HCT116 (cell line): ENCODE measurements around the gene WFDC10A. TPM values are rescaled to one million over a fixed set of nuclear protein-coding genes. Genes with fewer than 3 reads are reported as not detected.

Experiments
- ATAC-seq: fragments of 200-7000 bp; cut with Tn5 transposase; 2 replicates; pipeline ENCODE4 v1.9.1; 2020; ENCODE audit warnings: mild to moderate bottlenecking, moderate library complexity
- BruUV-seq: library from RNA; stranded (reverse); fragments of 400-500 nt; replicated peaks from 2 replicates; lab custom pipeline; 2021; lab: Mats Ljungman, UMichigan
- CTCF ChIA-PET: fragments of 300-600 bp; sonication (Branson Sonifier 250); formaldehyde crosslinking; loops from one replicate; lab custom pipeline; 2021; ENCODE audit warnings: antibody characterized with exemption; lab: Charles Lee
- POLR2A ChIA-PET: fragments of 300-600, 350-600 bp; sonication (Branson Sonifier 250); formaldehyde crosslinking; loops from one replicate; lab custom pipeline; 2021; ENCODE audit warnings: antibody characterized with exemption; lab: Charles Lee
- RAD21 ChIA-PET, 2 experiments: fragments of 300-600 bp; sonication (Branson Sonifier 250); formaldehyde crosslinking; loops; one replicate each; lab custom pipeline; 2023; ENCODE audit warnings: low total read pairs in 2 of 2; ENCODE audit not compliant: uncharacterized antibody in 2 of 2, unreplicated experiment in 2 of 2, low non-redundant PET in 1 of 2; lab: Charles Lee
- DNase-seq: peaks from one replicate; pipeline ENCODE4 v3.0.0-alpha.2; 2010; ENCODE audit warnings: low read depth, low spot score
- H2AFZ ChIP-seq: fragments of 200-600 bp; shearing (Covaris generic), sonication (generic); 2 replicates; pipeline ENCODE4 v1.6.1; 2017; ENCODE audit warnings: low read depth, mixed run types, mixed read lengths, antibody characterized with exemption, low read length; ENCODE audit not compliant: poor library complexity, severe bottlenecking
- H3K27ac ChIP-seq: 2 replicates; pipeline ENCODE4 v1.5.1; 2012; ENCODE audit warnings: low read depth, low read length
- H3K27me3 ChIP-seq: fragments of 200-600 bp; sonication (generic); 2 replicates; pipeline ENCODE4 v1.6.1; 2016; ENCODE audit warnings: mixed run types, low read length, mixed read lengths; ENCODE audit not compliant: insufficient read depth
- H3K36me3 ChIP-seq, 2 experiments: fragments of 200-500 bp in 1 of 2; fragments of 200-600 bp in 1 of 2; sonication (Bioruptor generic) in 1 of 2; sonication (generic) in 1 of 2; 2 replicates each; pipeline versions ENCODE4 v1.5.1 to v1.6.1; 2014 to 2016; ENCODE audit warnings: low read length in 2 of 2, inconsistent platforms in 1 of 2, mixed read lengths in 1 of 2, mixed run types in 1 of 2; ENCODE audit not compliant: insufficient read depth in 2 of 2, control insufficient read depth in 1 of 2
- H3K4me1 ChIP-seq, 2 experiments: fragments of 200-600 bp in 1 of 2; sonication (generic) in 1 of 2; 2 replicates each; pipeline versions ENCODE4 v1.5.1 to v1.6.1; 2012 to 2017; ENCODE audit warnings: low read length in 2 of 2, inconsistent platforms in 1 of 2, mild to moderate bottlenecking in 1 of 2, mixed read lengths in 1 of 2, mixed run types in 1 of 2, moderate library complexity in 1 of 2; ENCODE audit not compliant: insufficient read depth in 2 of 2, control insufficient read depth in 1 of 2
- H3K4me2 ChIP-seq: fragments of 200-600 bp; sonication (generic); 2 replicates; pipeline ENCODE4 v1.6.1; 2017; ENCODE audit warnings: mixed run types, low read length, mixed read lengths
- H3K4me3 ChIP-seq, 2 experiments: fragments of 200-600 bp in 1 of 2; sonication (generic) in 1 of 2; replicated peaks in 1 of 2; 2 replicates each; pipeline ENCODE4 v1.5.1; 2011 to 2016; ENCODE audit warnings: low read length in 2 of 2, control low read depth in 1 of 2, low read depth in 1 of 2, mild to moderate bottlenecking in 1 of 2, mixed read lengths in 1 of 2, mixed run types in 1 of 2
- H3K79me2 ChIP-seq: fragments of 200-600 bp; sonication (generic); 2 replicates; pipeline ENCODE4 v1.6.1; 2017; ENCODE audit warnings: mild to moderate bottlenecking, mixed run types, low read length, moderate library complexity, mixed read lengths; ENCODE audit not compliant: insufficient read depth
- H3K9ac ChIP-seq: fragments of 200-600 bp; sonication (generic); 2 replicates; pipeline ENCODE4 v1.6.1; 2016; ENCODE audit warnings: low read length, mixed read lengths
- H3K9me2 ChIP-seq: fragments of 200-600 bp; sonication (generic), shearing (Covaris generic); 2 replicates; pipeline ENCODE4 v1.6.1; 2017; ENCODE audit warnings: mixed run types, mild to moderate bottlenecking, moderate library complexity; ENCODE audit not compliant: insufficient read depth
- H3K9me3 ChIP-seq, 2 experiments: fragments of 200-500 bp in 1 of 2; fragments of 200-600 bp in 1 of 2; sonication (Bioruptor generic) in 1 of 2; sonication (generic) in 1 of 2; 2 replicates each; pipeline ENCODE4 v1.6.1; 2014 to 2017; ENCODE audit warnings: low read length in 2 of 2, mixed read lengths in 2 of 2, inconsistent platforms in 1 of 2, low read depth in 1 of 2, mild to moderate bottlenecking in 1 of 2, mixed run types in 1 of 2, moderate library complexity in 1 of 2; ENCODE audit not compliant: control insufficient read depth in 1 of 2, insufficient read depth in 1 of 2
- H4K20me1 ChIP-seq: fragments of 200-600 bp; sonication (generic), shearing (Covaris generic); 2 replicates; pipeline ENCODE4 v1.6.1; 2017; ENCODE audit warnings: mixed run types, mild to moderate bottlenecking, moderate library complexity; ENCODE audit not compliant: insufficient read depth
- CBX3 ChIP-seq: IDR thresholded peaks from 2 replicates; pipeline ENCODE4 v1.6.1; 2012; ENCODE audit warnings: low read depth
- ELF1 ChIP-seq: IDR thresholded peaks from 2 replicates; pipeline ENCODE4 v1.6.1; 2012; ENCODE audit warnings: low read depth, borderline replicate concordance
- EZH2 ChIP-seq: fragments of 200-600 bp; sonication (generic); IDR thresholded peaks from 2 replicates; pipeline ENCODE4 v1.6.1; 2017; ENCODE audit warnings: antibody characterized with exemption, mixed run types
- EZH2phosphoT487 ChIP-seq: fragments of 200-600 bp; IDR thresholded peaks from 2 replicates; pipeline ENCODE4 v1.6.1; 2018; ENCODE audit warnings: antibody characterized with exemption, borderline replicate concordance
- JUND ChIP-seq: IDR thresholded peaks from 2 replicates; pipeline ENCODE4 v1.6.1; 2012
- SIN3A ChIP-seq: IDR thresholded peaks from 2 replicates; pipeline ENCODE4 v1.6.1; 2012; ENCODE audit warnings: low read depth
- SP1 ChIP-seq: IDR thresholded peaks from 2 replicates; pipeline ENCODE4 v1.6.1; 2012; ENCODE audit warnings: low read depth
- TCF7L2 ChIP-seq: IDR thresholded peaks from 2 replicates; pipeline ENCODE4 v1.7.0; 2011; ENCODE audit warnings: borderline replicate concordance, inconsistent platforms; ENCODE audit not compliant: insufficient read depth, insufficient read length; ENCODE audit errors: extremely low read depth
- ZFX ChIP-seq: fragments of 450-650 bp; IDR thresholded peaks from 2 replicates; pipeline ENCODE4 v1.6.1; 2017
- intact Hi-C: fragments of 100-400 bp; cut with micrococcal nuclease; formaldehyde crosslinking; loops from 2 replicates; pipeline ENCODE4 v1.10.0; 2022
- total RNA-seq: library from RNA; stranded (reverse); gene quantifications from one replicate; pipeline ENCODE4 v1.2.1, GENCODE V29; 2021; ENCODE audit not compliant: unreplicated experiment
- TF ChIP-seq, protein P1 (sequence below): IDR thresholded peaks from 2 replicates; pipeline ENCODE4 v1.6.1; 2011; ENCODE audit warnings: mild to moderate bottlenecking, low read length, moderate library complexity; ENCODE audit not compliant: insufficient replicate concordance; ENCODE audit errors: extremely low read depth
- TF ChIP-seq, protein P2 (sequence below), 3 experiments: fragments of 200-600 bp in 1 of 3; sonication (generic) in 1 of 3; IDR thresholded peaks in 2 of 3; conservative IDR thresholded peaks in 1 of 3; 2 replicates each; pipeline ENCODE4 v1.5.1; 2012 to 2017; ENCODE audit warnings: low read depth in 2 of 3, low read length in 2 of 3, antibody characterized with exemption in 1 of 3, borderline replicate concordance in 1 of 3, control low read depth in 1 of 3, mild to moderate bottlenecking in 1 of 3, mixed read lengths in 1 of 3, mixed run types in 1 of 3, moderate library complexity in 1 of 3; ENCODE audit not compliant: insufficient read depth in 1 of 3
- TF ChIP-seq, protein P3 (sequence below): IDR thresholded peaks from 2 replicates; pipeline ENCODE4 v1.6.1; 2012
- TF ChIP-seq, protein P4 (sequence below): IDR thresholded peaks from 2 replicates; pipeline ENCODE4 v1.6.1; 2012; ENCODE audit warnings: low read depth

Gene WFDC10A
- total RNA-seq, 1 experiment from 2014 or later = 0.47 TPM

DNA sequence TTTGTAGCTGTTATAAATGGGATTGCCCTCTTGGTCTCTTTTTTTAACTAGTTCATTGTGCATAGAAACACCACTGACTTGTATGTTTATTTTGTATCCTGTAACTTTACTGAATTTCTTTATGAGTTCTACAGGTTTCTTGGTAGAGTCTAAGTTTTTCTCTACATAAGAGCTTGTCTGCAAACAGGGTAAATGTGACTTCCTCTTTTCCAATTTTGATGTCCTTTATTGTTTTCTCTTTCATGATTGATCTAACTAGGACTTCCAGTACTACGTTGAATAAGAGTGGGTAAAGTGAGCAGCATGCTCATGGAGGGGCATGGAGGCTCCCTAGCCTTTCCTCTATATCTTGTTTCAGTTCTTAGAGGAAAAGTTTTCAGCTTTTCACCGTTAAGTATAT, 3.0 kb upstream of the WFDC10A start:
- Histone ChIP-seq H3K27ac (no peak overlapping the region), H3K9ac (no peak overlapping the region), H2AFZ (no peak overlapping the region), H3K36me3 (no peaks in the 10 kb centered on the region), H3K27me3 (no peaks in the 10 kb centered on the region), H3K4me3 (no peak overlapping the region), H3K9me2 (no peaks in the 10 kb centered on the region), H4K20me1 (no peaks in the 10 kb centered on the region), H3K79me2 (no peaks in the 10 kb centered on the region), H3K4me1 (peaks cover 0 to 4% of the 10 kb centered on the region in 2 experiments; a peak in 2 of 4 replicates), H3K4me2 (no peak overlapping the region), H3K9me3 (no peaks in the 10 kb centered on the region)
- TF ChIP-seq JUND = no peak
- no peak for TF ChIP-seq ELF1
- TF ChIP-seq EZH2phosphoT487 = no peak
- no peak for TF ChIP-seq ZFX
- TF ChIP-seq CBX3 = no peak
- intact Hi-C loops = no loop called here
- DNase-seq = no peak
- no peak for ATAC-seq
- RAD21 ChIA-PET = no interaction called here
- CTCF ChIA-PET = no interaction called here
- POLR2A ChIA-PET = no interaction called here
- no TSS peak for BruUV-seq

DNA sequence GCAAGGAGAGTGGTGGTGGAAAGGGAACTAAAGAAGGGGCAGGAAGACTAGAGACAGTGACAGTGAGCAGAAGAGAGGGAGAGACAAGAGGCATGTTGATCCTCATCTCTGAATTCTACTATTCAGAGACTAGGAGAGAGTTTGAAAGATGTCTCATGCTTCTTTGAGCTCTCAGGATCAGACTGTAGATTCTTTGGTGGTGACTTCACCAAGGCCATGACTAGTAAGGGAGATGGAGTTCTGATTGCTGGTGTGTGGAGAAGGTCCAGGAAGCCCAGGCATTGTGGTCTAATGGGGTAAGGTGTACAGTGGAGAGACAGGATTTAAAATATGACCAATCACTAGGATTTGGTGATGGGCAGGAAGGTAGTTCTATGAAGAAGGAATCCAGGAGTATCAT, 832 bp downstream of the WFDC10A start:
- no peak overlapping the region for H3K4me2 ChIP-seq
- DNase-seq = no peak
- H2AFZ ChIP-seq = no peak overlapping the region
- no peaks in the 10 kb centered on the region for H3K79me2 ChIP-seq
- no peaks in the 10 kb centered on the region for H4K20me1 ChIP-seq
- H3K27me3 ChIP-seq = no peaks in the 10 kb centered on the region
- ChIA-PET CTCF (interaction anchor here (0.9 to 2.8 kb wide), 2 partner anchors 16 to 141 kb away, joined by 4 to 22 read pairs; no protein-coding TSS in a partner anchor), POLR2A (no interaction called here), RAD21 (no interaction called here)
- no peaks in the 10 kb centered on the region for H3K36me3 ChIP-seq
- no peak for ATAC-seq
- H3K4me1 ChIP-seq = peaks cover 0 to 4% of the 10 kb centered on the region in 2 experiments; a peak in 2 of 4 replicates
- BruUV-seq = no TSS peak
- H3K4me3 ChIP-seq = no peak overlapping the region
- H3K9ac ChIP-seq = no peak overlapping the region
- no peaks in the 10 kb centered on the region for H3K9me3 ChIP-seq
- intact Hi-C loops = no loop called here
- no peaks in the 10 kb centered on the region for H3K9me2 ChIP-seq
- no peak overlapping the region for H3K27ac ChIP-seq
- TF ChIP-seq SP1 = no peak
- TF ChIP-seq, protein P1, sequence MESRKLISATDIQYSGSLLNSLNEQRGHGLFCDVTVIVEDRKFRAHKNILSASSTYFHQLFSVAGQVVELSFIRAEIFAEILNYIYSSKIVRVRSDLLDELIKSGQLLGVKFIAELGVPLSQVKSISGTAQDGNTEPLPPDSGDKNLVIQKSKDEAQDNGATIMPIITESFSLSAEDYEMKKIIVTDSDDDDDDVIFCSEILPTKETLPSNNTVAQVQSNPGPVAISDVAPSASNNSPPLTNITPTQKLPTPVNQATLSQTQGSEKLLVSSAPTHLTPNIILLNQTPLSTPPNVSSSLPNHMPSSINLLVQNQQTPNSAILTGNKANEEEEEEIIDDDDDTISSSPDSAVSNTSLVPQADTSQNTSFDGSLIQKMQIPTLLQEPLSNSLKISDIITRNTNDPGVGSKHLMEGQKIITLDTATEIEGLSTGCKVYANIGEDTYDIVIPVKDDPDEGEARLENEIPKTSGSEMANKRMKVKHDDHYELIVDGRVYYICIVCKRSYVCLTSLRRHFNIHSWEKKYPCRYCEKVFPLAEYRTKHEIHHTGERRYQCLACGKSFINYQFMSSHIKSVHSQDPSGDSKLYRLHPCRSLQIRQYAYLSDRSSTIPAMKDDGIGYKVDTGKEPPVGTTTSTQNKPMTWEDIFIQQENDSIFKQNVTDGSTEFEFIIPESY = no peak
- no peak for TF ChIP-seq EZH2
- TF ChIP-seq, protein P2, sequence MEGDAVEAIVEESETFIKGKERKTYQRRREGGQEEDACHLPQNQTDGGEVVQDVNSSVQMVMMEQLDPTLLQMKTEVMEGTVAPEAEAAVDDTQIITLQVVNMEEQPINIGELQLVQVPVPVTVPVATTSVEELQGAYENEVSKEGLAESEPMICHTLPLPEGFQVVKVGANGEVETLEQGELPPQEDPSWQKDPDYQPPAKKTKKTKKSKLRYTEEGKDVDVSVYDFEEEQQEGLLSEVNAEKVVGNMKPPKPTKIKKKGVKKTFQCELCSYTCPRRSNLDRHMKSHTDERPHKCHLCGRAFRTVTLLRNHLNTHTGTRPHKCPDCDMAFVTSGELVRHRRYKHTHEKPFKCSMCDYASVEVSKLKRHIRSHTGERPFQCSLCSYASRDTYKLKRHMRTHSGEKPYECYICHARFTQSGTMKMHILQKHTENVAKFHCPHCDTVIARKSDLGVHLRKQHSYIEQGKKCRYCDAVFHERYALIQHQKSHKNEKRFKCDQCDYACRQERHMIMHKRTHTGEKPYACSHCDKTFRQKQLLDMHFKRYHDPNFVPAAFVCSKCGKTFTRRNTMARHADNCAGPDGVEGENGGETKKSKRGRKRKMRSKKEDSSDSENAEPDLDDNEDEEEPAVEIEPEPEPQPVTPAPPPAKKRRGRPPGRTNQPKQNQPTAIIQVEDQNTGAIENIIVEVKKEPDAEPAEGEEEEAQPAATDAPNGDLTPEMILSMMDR (IDR thresholded peaks at IDR 0.05 in 2 of 3, conservative IDR thresholded peaks at IDR 0.05 in 1 of 3; ENCODE audit: borderline replicate concordance in 1 of 3, insufficient read depth in 1 of 3, low read depth in 2 of 3, low read length in 2 of 3) = no peak
- no peak for TF ChIP-seq TCF7L2
- TF ChIP-seq SIN3A = no peak
- TF ChIP-seq, protein P3, sequence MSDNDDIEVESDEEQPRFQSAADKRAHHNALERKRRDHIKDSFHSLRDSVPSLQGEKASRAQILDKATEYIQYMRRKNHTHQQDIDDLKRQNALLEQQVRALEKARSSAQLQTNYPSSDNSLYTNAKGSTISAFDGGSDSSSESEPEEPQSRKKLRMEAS = no peak
- TF ChIP-seq, protein P4, sequence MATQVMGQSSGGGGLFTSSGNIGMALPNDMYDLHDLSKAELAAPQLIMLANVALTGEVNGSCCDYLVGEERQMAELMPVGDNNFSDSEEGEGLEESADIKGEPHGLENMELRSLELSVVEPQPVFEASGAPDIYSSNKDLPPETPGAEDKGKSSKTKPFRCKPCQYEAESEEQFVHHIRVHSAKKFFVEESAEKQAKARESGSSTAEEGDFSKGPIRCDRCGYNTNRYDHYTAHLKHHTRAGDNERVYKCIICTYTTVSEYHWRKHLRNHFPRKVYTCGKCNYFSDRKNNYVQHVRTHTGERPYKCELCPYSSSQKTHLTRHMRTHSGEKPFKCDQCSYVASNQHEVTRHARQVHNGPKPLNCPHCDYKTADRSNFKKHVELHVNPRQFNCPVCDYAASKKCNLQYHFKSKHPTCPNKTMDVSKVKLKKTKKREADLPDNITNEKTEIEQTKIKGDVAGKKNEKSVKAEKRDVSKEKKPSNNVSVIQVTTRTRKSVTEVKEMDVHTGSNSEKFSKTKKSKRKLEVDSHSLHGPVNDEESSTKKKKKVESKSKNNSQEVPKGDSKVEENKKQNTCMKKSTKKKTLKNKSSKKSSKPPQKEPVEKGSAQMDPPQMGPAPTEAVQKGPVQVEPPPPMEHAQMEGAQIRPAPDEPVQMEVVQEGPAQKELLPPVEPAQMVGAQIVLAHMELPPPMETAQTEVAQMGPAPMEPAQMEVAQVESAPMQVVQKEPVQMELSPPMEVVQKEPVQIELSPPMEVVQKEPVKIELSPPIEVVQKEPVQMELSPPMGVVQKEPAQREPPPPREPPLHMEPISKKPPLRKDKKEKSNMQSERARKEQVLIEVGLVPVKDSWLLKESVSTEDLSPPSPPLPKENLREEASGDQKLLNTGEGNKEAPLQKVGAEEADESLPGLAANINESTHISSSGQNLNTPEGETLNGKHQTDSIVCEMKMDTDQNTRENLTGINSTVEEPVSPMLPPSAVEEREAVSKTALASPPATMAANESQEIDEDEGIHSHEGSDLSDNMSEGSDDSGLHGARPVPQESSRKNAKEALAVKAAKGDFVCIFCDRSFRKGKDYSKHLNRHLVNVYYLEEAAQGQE = no peak
